GM19193 (cell line): ENCODE results near the gene C9orf153.

Source experiments
- POLR2A ChIP-seq: IDR thresholded peaks from 4 replicates; pipeline ENCODE4 v1.6.1; 2011; ENCODE audit not compliant: insufficient read depth, insufficient read length; ENCODE audit errors: extremely low read depth

Gene C9orf153

DNA sequence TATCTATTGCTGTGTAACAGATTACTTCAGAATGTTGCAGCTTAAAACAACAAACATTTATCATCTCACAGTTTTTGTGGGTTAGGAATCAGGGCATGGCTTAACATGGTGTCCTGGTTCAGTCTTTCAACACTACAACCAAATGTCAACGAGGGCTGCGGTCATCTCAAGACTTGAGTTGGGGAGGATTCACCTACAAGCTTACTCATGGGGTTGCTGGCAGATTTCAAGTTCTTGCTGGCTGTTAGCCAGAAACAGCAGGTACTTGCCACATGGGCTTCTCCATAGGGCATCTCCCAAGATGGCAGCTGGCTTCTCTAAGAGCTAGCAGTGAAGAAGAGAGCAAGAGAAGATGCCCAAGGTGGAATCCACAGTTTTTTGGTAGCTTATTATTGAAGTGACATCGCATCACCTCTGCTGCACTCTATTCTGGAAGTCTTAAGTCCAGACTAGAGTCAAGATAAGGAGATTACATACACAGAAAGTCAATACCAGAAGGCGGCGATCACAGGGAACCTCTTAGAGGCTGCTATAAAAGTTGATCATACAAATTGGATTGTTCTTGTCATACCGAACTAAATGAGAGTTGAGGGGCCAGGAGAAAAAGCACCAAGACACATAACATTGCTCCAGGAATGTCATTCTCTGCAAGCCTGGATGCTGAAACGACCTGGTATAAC lies 42.2 kb downstream of the C9orf153 start:
- TF ChIP-seq POLR2A = no peak

GRCh38 chr9:86207193-86207592 lies 52.3 kb downstream of the C9orf153 start:
- no peak for TF ChIP-seq POLR2A

DNA sequence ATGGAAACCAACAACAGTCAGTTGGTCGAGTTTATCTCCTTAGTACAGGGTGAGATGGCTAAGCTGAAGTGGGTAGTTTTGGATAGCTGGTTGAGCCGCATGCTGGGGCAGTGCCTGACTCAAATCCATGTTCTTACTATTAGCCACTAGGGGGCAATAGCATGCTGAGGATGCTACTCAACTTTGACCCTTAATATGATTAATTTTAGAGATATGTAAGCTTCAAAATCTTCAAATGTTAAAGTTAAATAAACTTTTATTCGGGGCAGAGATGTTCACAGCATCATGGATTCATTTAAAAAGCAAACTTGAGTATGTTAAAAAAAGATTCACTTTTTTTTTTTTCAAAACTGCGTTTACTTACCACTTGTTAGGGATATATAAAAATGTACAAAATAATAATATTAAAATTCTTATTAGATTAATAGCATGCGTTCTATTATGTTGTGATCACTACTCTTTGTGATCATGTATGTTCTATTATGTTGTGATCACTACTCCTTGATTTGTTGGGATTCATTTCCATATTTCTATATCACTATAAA lies 57.0 kb downstream of the C9orf153 start:
- no peak for TF ChIP-seq POLR2A

- no peak for TF ChIP-seq POLR2A
Observed at GRCh38 chr9:86201474-86202337, 57.8 kb downstream of the C9orf153 start.

DNA sequence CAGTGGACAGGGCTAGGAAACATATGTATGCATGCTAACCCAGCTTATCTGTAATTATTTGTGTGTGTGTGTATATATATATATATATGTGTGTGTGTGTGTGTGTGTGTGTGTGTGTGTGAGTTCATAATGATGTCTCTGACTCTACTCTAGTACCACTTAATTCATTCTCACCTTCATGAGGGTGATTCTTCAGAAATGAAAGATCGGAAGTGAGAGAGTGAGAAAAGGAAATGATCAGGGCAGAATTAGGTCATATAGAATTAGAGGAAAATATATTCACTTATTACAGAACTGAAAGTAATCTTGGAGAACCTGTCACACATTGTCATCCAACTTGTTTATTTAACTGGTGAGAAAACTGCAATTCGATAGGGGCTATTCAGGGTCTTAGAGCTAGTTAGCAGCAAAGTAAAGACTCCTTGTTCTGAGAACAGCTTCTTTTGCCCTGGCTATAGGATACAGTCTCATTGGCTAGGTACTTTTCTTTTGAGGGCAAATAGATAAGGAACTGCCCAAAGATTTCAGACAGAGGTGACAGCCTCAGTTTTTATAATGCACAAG lies 58.8 kb downstream of the C9orf153 start:
- no peak for TF ChIP-seq POLR2A

DNA sequence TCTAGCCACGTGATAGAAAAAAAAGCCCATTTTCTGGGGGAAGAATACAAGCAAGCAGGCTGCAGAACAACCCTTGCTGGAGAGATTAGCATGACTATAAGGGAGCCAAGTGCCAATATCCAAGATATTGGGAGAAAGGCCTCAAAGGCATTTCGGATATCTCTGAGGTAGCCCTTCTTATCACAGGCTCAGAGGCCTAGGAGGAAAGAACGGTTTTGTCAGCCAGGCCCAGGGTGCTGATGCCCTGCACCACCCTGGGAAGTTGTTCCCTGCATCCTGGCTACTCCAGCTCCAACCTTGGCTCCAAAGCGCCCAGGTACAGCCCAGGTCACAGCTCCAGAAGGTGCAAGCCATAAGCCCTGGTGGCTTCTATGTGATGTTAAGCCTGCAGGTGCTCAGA lies 66.4 kb downstream of the C9orf153 start:
- no peak for TF ChIP-seq POLR2A

- no peak for TF ChIP-seq POLR2A
Observed at GRCh38 chr9:86187121-86187520, 72.3 kb downstream of the C9orf153 start.

GRCh38 chr9:86186696-86187095 lies 72.8 kb downstream of the C9orf153 start:
- TF ChIP-seq POLR2A = no peak

DNA sequence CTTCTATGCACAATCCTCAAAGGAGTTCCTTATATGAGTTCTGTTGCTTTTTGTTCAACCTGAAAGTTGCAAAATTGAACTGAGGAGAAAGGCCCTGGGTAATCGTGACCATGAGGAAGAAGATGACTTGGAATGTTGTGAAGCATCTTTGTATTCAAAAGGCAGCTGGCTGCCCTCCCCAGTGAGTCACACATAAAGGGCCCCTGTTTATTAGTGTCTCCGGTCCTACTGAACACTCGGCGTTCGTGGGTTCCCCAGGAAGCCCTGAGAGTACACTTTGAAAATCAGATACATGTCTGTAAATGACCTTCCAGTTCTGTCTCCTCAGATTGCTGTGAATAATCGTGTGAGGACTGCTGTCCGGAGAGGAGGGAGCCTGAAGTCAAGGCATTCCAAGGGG lies 73.6 kb downstream of the C9orf153 start:
- TF ChIP-seq POLR2A = no peak

DNA sequence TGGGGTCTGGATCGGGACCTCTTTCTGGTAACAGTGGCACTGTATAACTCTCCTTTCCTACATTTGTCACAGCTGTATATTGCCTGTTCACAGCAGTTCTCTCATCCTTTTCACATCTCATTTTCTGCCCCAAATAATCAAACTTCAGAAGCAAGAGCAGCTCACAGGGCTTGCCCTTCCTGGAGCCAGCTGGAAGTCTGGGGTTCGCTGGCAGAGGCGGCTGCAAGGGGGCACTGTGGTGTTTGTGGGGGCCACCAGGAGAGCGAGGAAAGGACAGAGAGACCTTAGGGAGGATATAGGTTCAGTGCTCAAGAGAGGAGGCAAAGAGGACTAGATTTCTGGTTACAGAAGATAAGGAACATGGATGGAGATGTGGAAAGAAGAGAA lies 75.3 kb downstream of the C9orf153 start:
- no peak for TF ChIP-seq POLR2A

DNA sequence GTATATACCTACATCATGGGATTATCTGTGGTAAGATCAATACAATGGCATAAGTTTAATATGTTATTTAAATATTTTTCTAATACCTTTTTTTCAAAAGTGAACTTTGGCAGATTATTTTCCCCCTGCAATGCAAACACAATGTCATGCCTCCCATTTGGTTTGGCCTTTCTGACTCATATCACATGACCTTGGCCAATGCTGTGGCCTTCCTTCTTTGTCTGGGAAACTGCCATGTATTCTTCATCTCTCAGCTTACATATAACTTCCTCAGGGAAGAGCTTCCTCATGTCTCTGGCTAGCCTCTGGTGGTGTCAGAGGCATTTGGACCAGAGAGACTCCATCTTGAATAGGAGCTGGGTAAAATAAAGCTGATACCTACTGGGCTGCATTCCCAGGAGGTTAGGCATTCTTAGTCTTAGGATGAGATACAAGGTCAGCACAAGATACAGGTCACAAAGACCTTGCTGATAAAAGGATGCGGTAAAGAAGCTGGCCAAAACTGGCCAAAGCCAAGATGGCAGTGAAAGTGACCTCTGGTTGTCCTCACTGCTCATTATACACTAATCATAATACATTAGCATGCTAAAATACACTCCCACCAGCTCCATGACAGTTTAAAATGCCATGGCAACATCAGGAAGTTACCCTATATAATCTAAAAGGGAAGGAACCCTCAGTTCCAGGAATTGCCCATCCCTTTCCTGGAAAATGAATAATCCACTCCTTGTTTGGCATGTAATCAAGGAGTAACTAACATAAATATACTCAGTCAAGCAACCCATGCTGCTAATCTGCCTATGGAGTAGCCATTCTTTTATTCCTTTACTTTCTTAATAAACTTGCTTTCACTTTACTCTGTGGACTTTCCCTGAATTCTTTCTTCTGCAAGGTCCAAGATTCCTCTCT lies 76.0 kb downstream of the C9orf153 start:
- TF ChIP-seq POLR2A = no peak

GRCh38 chr9:86181379-86182315 lies 77.8 kb downstream of the C9orf153 start:
- no peak for TF ChIP-seq POLR2A

DNA sequence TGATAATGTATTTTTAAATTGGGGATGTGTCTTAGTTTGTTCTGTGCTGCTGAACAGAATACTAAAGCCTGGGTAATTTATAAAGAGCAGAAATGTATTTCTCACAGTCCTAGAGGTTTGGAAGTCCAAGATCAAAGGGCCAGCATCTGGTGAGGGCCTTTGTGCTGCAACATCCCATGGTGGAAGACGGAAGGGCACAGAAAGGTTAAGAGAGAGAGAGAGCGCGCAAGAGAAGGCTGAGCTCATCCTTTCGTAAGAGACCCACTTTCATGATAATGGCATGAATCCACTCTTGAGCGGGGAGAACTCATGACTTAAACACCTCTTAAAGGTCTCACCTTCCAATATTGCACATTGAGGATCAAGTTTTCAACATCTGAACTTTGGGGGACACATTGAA lies 81.0 kb downstream of the C9orf153 start:
- no peak for TF ChIP-seq POLR2A
